CD4-positive, alpha-beta T cell treated with Interleukin-15 for 1 hour (primary cell): Measurements from ENCODE around the gene TRIM9.

ENCODE experiments used
- DNase-seq: peaks from one replicate; pipeline ENCODE4 v3.0.0-alpha.2; 2020

The TRIM9 gene

GRCh38 chr14:50929506-50929905 is 165.4 kb downstream of the TRIM9 start:
- DNase-seq, result no peak

- DNase-seq, result peak; percentile 55
These were observed 166.8 kb downstream of the TRIM9 start for GRCh38 chr14:50928002-50928635.

- no peak for DNase-seq
These were observed 168.0 kb downstream of the TRIM9 start for GRCh38 chr14:50926851-50927386.
